GM21737 (cell line): Measurements from ENCODE around the gene SERPINA1.

Experiments used
- ATAC-seq: cut with Tn5 transposase; IDR thresholded peaks from one replicate; pipeline ENCODE4 v1.9.1; 2021; ENCODE audit warnings: mild to moderate bottlenecking, moderate library complexity; ENCODE audit not compliant: unreplicated experiment

The SERPINA1 gene

DNA sequence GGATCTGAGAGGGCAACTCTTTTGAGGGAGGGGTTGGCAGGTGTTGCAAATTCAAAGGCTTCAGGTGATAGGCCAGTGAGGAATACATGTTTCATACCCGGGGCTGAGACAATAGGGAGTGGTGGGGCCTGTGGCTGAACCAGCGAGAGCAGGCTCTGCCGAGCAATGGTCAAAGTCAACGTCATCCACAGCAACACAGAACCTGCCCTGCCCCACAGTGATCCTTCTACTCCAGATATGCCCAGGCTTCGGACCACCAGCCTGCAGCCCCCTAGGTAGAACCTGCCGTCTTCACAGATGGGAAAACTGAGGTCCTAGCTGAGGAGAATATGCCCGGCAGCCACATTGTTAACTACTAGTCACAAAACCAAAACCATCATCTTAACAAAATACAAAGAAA, 4.1 kb downstream of the SERPINA1 start:
- ATAC-seq: no peak

DNA sequence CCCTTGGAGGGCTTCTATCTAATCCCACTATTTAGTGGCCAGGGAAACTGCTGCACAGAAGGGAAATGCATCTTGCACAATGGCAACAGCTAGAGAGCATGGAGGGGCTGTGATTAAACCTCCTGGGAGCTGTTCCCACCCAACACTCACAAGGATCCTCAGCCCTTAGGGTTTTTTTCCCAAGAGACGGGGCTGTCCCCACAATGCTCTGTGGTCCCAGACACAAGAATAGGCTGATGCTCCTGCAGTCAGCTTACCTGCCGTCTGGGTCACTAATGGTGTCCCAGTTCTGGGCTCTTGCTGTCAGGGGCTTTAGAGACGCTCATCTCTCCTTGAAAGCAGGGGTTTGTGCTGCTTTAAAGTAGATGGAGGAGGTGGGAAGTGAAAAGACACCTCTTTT, 4.6 kb downstream of the SERPINA1 start:
- ATAC-seq: no peak

DNA sequence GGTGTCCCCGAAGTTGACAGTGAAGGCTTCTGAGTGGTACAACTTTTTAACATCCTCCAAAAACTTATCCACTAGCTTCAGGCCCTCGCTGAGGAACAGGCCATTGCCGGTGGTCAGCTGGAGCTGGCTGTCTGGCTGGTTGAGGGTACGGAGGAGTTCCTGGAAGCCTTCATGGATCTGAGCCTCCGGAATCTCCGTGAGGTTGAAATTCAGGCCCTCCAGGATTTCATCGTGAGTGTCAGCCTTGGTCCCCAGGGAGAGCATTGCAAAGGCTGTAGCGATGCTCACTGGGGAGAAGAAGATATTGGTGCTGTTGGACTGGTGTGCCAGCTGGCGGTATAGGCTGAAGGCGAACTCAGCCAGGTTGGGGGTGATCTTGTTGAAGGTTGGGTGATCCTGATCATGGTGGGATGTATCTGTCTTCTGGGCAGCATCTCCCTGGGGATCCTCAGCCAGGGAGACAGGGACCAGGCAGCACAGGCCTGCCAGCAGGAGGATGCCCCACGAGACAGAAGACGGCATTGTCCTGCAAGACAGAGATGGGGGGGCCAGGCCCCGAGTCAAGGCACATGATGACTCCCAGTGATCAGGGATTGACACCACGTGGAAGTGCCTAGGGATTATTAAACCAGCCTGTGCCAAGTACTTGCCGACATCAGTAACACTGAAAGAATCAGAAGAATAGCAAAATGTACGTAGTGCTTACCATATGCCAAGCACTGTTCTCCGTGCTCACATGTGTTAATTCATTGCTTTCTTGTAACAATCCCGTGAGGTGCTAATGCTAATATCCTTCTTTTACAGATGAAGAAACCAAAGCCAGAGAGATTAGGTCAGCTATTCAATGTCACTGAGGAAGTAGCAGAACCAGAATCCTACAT, 5.4 kb downstream of the SERPINA1 start:
- ATAC-seq: no peak

- ATAC-seq: no peak
Measured at GRCh38 chr14:94382099-94382715, 6.2 kb downstream of the SERPINA1 start.

DNA sequence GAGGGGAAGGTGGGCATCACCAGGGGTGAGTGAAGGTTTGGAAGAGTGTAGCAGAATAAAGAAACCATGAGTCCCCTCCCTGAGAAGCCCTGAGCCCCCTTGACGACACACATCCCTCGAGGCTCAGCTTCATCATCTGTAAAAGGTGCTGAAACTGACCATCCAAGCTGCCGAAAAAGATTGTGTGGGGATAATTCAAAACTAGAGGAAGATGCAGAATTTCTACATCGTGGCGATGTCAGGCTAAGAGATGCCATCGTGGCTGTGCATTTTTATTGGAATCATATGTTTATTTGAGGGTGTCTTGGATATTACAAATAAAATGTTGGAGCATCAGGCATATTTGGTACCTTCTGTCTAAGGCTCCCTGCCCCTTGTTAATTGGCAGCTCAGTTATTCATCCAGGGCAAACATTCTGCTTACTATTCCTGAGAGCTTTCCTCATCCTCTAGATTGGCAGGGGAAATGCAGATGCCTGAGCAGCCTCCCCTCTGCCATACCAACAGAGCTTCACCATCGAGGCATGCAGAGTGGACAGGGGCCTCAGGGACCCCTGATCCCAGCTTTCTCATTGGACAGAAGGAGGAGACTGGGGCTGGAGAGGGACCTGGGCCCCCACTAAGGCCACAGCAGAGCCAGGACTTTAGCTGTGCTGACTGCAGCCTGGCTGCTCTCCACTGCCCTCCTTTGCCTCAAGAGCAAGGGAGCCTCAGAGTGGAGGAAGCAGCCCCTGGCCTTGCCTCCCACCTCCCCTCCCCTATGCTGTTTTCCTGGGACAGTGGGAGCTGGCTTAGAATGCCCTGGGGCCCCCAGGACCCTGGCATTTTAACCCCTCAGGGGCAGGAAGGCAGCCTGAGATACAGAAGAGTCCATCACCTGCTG, 7.0 kb downstream of the SERPINA1 start:
- ATAC-seq: no peak

DNA sequence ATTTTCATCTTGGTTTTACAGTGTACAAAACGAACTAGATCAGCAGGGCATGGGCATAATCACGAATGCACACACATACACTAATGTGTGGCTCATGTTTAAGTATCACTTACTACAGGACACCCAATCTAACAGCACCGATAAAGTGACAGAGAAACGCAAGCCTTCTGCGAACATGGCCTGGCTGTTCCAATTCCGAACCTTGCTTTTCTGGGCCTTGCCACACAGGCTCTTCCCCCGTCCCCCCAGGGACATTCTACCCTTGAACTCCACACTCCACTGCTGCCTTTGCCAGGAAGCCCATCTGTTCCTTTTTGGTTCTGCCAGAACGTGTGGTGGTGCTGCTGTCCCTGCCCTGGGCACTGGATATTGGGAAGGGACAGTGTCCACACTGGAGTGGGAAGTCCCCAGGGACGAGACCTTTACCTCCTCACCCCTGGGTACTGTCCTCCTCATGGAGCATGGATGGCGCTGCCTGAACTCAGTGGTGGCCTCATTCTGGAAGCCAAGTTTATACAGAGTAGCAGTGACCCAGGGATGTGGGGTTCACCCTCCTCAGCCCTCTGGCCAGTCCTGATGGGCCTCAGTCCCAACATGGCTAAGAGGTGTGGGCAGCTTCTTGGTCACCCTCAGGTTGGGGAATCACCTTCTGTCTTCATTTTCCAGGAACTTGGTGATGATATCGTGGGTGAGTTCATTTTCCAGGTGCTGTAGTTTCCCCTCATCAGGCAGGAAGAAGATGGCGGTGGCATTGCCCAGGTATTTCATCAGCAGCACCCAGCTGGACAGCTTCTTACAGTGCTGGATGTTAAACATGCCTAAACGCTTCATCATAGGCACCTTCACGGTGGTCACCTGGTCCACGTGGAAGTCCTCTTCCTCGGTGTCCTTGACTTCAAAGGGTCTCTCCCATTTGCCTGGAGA, 7.9 kb downstream of the SERPINA1 start:
- ATAC-seq: no peak

- ATAC-seq: no peak
Measured at GRCh38 chr14:94379291-94380224, 8.8 kb downstream of the SERPINA1 start.

- no peak for ATAC-seq
Measured at GRCh38 chr14:94378527-94379290, 9.7 kb downstream of the SERPINA1 start.

GRCh38 chr14:94377866-94378470, 10.4 kb downstream of the SERPINA1 start:
- no peak for ATAC-seq

DNA sequence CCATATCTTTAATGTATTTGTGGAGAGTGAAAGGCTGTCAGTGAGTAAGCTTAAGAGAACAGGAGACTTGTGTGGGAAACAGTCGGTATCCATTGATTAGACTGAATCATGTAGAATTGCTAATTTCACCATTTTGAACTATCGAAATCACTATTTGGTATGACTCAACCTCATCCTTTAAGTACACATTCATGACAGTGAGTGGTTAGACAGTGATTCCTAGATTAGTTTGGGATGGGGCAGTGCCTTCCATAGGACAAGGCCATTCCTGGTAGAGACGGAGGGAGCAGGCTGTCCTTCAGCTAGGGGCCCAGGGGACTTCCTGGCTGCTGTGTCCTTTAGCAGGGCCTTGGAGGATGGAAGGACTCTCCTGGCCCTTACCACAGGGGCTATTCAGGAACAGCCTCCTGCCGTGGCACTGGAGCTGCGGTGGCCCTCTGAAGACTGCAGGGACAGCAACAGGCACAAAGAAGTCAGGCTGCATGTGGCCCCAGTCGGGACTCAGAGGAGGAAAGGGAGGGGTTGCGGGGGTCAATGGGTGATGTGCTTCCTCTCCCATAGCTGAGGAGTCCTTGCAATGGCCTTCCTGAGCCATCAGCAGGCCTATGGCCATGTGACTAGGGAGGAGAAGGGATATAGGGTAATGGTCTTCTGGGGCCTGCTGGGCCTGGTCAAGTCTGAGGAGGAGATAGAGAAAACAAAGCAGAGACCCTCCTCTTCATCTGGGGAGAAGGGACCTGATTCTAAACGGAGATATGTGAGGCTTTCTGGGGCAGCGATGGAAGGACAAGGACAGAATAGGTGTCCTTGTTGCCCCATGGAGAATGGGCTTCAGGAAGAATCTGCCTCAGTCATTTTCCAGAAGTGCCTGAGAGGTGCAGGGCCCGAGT, 11.2 kb downstream of the SERPINA1 start:
- ATAC-seq: no peak

DNA sequence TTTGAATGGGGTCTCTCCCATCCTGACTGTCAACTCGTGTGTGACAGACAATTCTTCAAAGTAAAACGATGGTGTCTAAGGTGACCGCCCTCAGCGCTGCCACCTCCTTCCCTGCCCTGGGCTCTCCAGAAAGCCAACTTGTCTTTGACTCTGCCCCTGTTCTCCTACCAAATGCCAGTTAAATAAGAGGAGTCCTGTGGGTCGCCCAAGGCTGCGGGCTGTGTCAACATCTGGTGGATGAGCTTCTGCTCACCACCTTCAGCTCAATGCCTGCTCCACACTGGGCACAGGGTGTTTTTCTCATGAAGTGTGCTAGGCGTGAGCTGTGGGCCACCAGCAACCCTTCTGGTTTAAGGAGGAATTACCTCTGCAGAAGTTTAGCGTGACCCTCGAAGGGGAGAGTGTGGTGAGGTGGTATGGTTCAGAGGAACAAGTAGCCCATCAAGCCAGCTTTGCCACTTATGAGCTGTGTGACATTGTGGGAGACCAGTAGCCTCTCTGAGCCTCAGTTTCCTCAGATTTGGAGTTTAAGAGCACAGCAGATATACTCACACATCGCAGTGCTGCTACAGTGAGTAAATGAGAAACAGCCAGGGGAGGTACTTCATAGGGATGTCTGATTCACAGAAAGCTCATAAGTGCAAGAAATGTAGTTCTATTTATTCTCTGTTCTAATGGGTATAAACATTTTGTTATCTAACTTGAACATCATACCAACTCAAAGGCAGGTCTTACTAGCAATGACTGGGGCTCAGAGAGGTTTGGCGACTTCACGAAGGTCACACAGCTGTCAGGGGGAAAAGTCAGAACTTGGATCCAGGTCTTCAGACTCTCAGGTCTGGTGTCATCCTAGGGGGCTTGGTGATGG, 12.1 kb downstream of the SERPINA1 start:
- no peak for ATAC-seq

DNA sequence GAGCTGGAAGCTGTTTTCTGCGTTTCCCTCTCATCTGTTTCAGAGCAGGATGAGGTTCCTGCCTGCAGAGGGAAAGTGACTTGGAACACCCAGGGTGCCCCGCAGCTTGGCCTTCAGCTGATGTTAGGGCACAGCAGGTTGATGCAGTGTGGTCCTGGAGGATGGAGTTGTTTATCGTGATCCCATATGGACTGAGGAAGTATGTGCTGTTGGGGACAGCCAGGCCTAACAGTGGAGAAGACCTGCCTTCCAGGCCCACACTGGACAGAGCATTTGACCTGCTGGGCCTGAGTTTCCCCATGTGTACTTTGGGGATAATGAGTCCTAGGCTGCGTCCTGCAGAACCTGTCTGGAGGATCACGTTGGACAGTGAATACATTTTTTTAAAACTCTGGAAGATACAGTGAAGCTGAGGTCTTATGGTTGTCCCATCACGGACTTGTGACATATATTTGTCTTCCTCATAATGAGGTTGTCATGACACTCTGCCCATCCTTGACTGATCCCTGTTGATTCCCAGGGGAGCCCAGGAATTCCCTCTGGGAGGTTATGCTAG, 12.8 kb downstream of the SERPINA1 start:
- no peak for ATAC-seq

GRCh38 chr14:94374749-94375260, 13.6 kb downstream of the SERPINA1 start:
- ATAC-seq: no peak

- no peak for ATAC-seq
Measured at GRCh38 chr14:94374116-94374515, 14.3 kb downstream of the SERPINA1 start.

DNA sequence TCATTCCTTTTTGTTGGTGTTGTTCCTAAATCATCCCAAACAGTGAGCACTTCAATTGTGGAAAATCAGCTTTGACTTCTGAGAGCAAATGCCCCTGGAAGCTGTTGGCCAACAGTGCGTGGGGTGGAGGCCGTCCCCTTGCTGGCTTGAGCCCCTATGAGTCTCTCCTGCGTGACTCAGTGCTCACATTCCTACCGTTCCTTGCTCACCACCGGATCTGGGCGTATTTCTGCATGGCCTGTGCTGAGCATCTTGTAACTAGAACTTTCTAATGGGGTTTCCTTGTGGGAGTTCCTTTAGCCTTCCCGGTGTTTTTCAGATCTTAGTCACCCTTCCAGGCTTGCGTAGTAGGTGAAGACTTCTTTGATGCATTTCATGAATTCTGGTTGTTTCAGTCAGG, 14.7 kb downstream of the SERPINA1 start:
- ATAC-seq: no peak
